Measurements from ENCODE around the gene CDC42BPG. TPM values are rescaled to one million over a fixed set of nuclear protein-coding genes. Genes with fewer than 3 reads are reported as not detected.

The CDC42BPG gene
- total and polyA plus RNA-seq, 2 of the 8 experiments (the other 6 are each of a cell fraction or from before 2014, with no cell fraction given) = 3.7 to 10.6 TPM

DNA sequence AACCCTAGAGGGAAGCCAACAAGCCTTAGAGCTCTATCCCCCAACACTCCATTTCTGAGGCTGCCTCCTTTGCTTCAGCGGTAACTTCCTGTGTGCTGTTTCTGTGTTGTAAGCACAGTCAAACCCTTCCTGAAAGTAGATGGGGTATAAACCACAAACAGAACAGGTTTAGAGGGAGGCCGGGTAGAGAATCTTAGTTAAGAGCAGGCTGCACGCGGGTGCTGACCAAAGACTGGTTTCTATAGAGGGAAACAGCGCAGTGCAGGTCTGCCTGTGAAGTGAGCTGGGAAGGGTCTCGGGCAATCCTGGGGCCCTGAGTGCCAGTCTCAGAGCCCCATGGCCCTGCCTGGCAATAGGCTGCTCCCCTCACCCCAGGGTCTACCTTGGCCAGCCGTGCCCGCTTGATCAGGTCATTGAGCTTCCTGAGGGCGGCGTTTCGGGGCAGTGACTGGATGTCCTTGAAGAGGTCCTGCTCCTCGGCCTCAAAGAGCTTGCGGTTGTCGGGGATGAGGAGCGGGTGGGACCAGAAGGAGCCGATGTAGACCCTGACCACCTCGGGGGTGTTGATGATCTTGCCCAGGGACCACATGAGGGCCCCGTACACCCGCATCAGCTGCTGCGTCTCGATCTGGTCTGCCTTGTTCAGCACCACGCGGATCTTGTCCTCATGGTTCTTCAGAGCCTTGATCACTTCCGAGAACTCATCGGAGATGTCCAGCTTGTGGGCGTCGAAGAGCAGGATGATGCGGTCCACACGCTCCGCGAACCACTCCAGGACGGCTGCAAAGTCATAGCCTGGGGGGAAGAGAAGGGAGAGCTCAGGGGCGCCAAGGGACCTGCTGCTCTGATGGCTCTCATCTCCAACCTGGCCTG lies 15.3 kb upstream of the CDC42BPG start:
- no peak overlapping the region for H3K9ac ChIP-seq (replicated peaks in 1 of 4; ENCODE audit: extremely low read depth in 1 of 4, low read depth in 3 of 4, low read length in 3 of 4)
- peaks cover 4% of the 10 kb centered on the region for H3K79me1 ChIP-seq (ENCODE audit: low read depth, low read length)
- H4K20me1 ChIP-seq (replicated peaks in 1 of 2; ENCODE audit: control insufficient read depth in 1 of 2, insufficient read depth in 2 of 2, low read length in 2 of 2) = peaks cover 0 to 3% of the 10 kb centered on the region in 2 experiments
- H2BK12ac ChIP-seq (ENCODE audit: low read depth, low read length) = no peak overlapping the region
- no peak overlapping the region for H2BK15ac ChIP-seq (ENCODE audit: low read length)
- H3K4ac ChIP-seq (replicated peaks; ENCODE audit: insufficient read length, low read depth, low read length) = no peak overlapping the region
- H3K79me2 ChIP-seq (ENCODE audit: control insufficient read depth in 1 of 2, insufficient read depth in 2 of 2, low read length in 2 of 2) = peaks cover 0 to 5% of the 10 kb centered on the region in 2 experiments; a peak in 1 of 4 replicates
- no peak overlapping the region for H2AK5ac ChIP-seq (ENCODE audit: low read depth, low read length)
- DNase-seq (ENCODE audit: low read depth in 1 of 2, low spot score in 2 of 2) (no peak), FAIRE-seq (no peak)
- no peak overlapping the region; the same call in 1 of the 2 replicates for H4K8ac ChIP-seq (ENCODE audit: extremely low read depth, insufficient read depth, low read length)
- no peak overlapping the region for H2BK120ac ChIP-seq (replicated peaks; ENCODE audit: low read depth, low read length)
- H3K4me2 ChIP-seq (ENCODE audit: insufficient read depth in 1 of 2, low read depth in 2 of 2, low read length in 2 of 2) = no peak overlapping the region
- no peak overlapping the region for H2BK5ac ChIP-seq (ENCODE audit: low read depth, low read length)
- no peak overlapping the region for H3K18ac ChIP-seq (ENCODE audit: extremely low read depth, low read length)
- no peak overlapping the region for H3K56ac ChIP-seq (replicated peaks; ENCODE audit: insufficient read length, low read depth, low read length)
- no peak overlapping the region for H3K23ac ChIP-seq (ENCODE audit: insufficient read length)
- no peak overlapping the region for H3K14ac ChIP-seq (ENCODE audit: insufficient read length)
- no peak overlapping the region for H2BK20ac ChIP-seq (ENCODE audit: low read length)
- POLR2A ChIA-PET (ENCODE audit: partially characterized antibody) = interaction anchor here (1.0 to 25.7 kb wide), 3 partner anchors 10 to 262 kb away, joined by 3 to 408 read pairs (median 3); partner anchors contain the start of genes EHD1, FAU and MRPL49
- no peaks in the 10 kb centered on the region for H3K27me3 ChIP-seq (replicated peaks in 1 of 4; ENCODE audit: control insufficient read depth in 3 of 4, extremely low read depth in 1 of 4, insufficient read depth in 3 of 4, low read length in 3 of 4)
- no peak overlapping the region for H2AFZ ChIP-seq (ENCODE audit: low read length)
- TF ChIP-seq SIN3A (conservative IDR thresholded peaks at IDR 0.05 in 1 of 2, IDR thresholded peaks at IDR 0.05 in 1 of 2; ENCODE audit: low read depth in 1 of 2, low read length in 2 of 2) (no peak), GABPA (IDR thresholded peaks at IDR 0.05; ENCODE audit: borderline replicate concordance, insufficient read depth, low read length) (no peak), CREB1 (IDR thresholded peaks at IDR 0.05) (no peak), CBX8 (IDR thresholded peaks at IDR 0.05; ENCODE audit: borderline replicate concordance, low read depth, low read length) (no peak), EGR1 (IDR thresholded peaks at IDR 0.05; ENCODE audit: borderline replicate concordance, low read depth, low read length) (no peak), POLR2AphosphoS5 (IDR thresholded peaks at IDR 0.05; ENCODE audit: low read depth, low read length) (no peak)
- 96% methylated on average over 28 of the region's 33 CpGs; no CpG with 5 or more reads in 1 of the 2 experiments for WGBS, 2 experiments (ENCODE audit: extremely low coverage in 1 of 2, insufficient coverage in 1 of 2, insufficient read length in 1 of 2, insufficient replicate concordance in 2 of 2, low coverage in 1 of 2, low lambda C conversion rate in 2 of 2, missing lambda C conversion rate in 1 of 2)
- no peak overlapping the region for H3K27ac ChIP-seq (ENCODE audit: low read depth, low read length)
- no peaks in the 10 kb centered on the region for H3K23me2 ChIP-seq (ENCODE audit: low read depth, low read length)
- CTCF ChIA-PET (ENCODE audit: partially characterized antibody) = interaction anchor here (1.5 to 32.3 kb wide), 4 partner anchors 9 to 28 kb away, joined by 3 to 1058 read pairs (median 168); partner anchors contain the start of gene EHD1
- H3K36me3 ChIP-seq (ENCODE audit: control insufficient read depth in 2 of 4, insufficient read depth in 4 of 4, low read length in 3 of 4) = no peaks in the 10 kb centered on the region; a peak in 2 of 8 replicates
- no peak overlapping the region for H3K4me3 ChIP-seq (ENCODE audit: extremely low read depth in 1 of 4, insufficient read depth in 2 of 4, low read depth in 3 of 4, low read length in 4 of 4)
- no peaks in the 10 kb centered on the region for H3K9me3 ChIP-seq (ENCODE audit: insufficient read depth in 2 of 2, low read depth in 1 of 2, low read length in 1 of 2)
- H4K5ac ChIP-seq (ENCODE audit: insufficient read length, low read depth, low read length) = no peak overlapping the region
- no peak overlapping the region for H4K91ac ChIP-seq (replicated peaks; ENCODE audit: insufficient read length, low read length)
- peaks cover 0 to 22% (median 17%) of the 10 kb centered on the region in 4 experiments; a peak in 6 of 7 replicates for H3K4me1 ChIP-seq (replicated peaks in 1 of 4; ENCODE audit: control insufficient read depth in 3 of 4, insufficient read depth in 4 of 4, low read length in 3 of 4)
